Stimulated activated effector memory CD8-positive, alpha-beta T cell treated with anti-CD3 and anti-CD28 coated beads, Interleukin-12 subunit alpha, Interleukin-12 subunit beta, amount 100 ng/mL, for 72 hours (primary cell): ENCODE results near the gene GUCY1B1.

Experiments
- ATAC-seq: fragments of 150-1000 bp; cut with Tn5 transposase; 2 replicates; pipeline ENCODE4 v1.10.0; 2021
- DNase-seq, 2 donors: peaks; one replicate each; pipeline ENCODE4 v3.0.0; 2021 to 2022; ENCODE audit warnings: low spot score in 2 of 2
- H3K27ac Mint-ChIP-seq: one replicate; pipeline ENCODE4 v1.8.0; 2022; ENCODE audit warnings: mild to moderate bottlenecking, mixed read lengths
- H3K36me3 Mint-ChIP-seq: one replicate; pipeline ENCODE4 v1.8.0; 2022; ENCODE audit warnings: mild to moderate bottlenecking, mixed read lengths
- H3K4me1 Mint-ChIP-seq: one replicate; pipeline ENCODE4 v1.8.0; 2022; ENCODE audit warnings: mixed read lengths
- H3K4me3 Mint-ChIP-seq: one replicate; pipeline ENCODE4 v1.8.0; 2022; ENCODE audit warnings: mild to moderate bottlenecking, mixed read lengths
- H3K9me3 Mint-ChIP-seq: one replicate; pipeline ENCODE4 v1.8.0; 2022; ENCODE audit warnings: mixed read lengths

GUCY1B1 gene

DNA sequence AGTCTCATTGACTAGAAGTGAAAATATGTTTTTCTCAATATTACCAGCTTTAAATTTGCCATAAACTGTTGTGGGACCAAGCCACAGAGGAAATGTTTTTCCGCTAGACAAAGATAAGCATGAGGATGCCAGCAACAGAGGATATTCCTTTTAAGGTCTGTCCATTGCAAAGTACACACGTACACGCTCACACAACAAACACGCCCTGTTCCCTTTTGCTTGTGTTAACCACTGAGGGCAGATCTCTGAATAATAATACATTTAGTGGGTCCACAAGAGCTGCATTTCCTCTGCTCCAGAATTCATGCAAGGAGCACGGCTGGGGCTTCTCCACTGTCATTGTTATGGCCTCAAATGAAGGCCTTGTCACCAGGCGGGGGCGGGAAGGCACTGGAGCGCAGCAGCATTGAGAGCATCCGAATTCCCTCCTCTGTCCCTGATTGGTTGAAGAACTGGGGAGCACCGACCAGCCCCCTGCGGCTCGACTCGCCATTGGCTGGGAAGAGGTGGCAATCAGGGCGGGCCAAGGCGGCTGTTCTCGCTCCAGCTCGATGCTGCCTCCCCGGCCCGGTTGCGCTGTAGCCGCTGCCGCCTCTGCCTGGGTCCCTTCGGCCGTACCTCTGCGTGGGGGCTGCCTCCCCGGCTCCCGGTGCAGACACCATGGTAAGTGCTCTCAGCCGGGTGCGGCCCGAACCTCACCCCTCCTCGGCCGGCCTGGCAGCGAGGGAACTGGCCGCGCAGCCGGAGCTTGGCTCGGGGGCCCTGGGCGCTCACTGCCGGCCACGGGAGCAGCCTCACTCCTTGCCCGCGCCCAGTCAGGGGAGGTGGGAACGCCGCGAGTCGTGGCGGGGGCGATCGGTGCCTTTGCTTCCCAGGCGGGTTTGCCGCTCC, at the start of gene GUCY1B1:
Gene GUCY1B1, plus strand, starts transcription at position 541 of the 891 bp plus-strand sequence. Its CDS starts 120 bp downstream, at position 661.
- Mint-ChIP-seq H3K4me3 (no peak within 1 kb of the TSS), H3K9me3 (peaks cover 2% of the 10 kb centered on the region), H3K4me1 (no peaks in the 10 kb centered on the region), H3K27ac (no peak within 1 kb of the TSS), H3K36me3 (no peaks in the 10 kb centered on the region)
- DNase-seq: no peak
- ATAC-seq: peak; percentile 85

DNA sequence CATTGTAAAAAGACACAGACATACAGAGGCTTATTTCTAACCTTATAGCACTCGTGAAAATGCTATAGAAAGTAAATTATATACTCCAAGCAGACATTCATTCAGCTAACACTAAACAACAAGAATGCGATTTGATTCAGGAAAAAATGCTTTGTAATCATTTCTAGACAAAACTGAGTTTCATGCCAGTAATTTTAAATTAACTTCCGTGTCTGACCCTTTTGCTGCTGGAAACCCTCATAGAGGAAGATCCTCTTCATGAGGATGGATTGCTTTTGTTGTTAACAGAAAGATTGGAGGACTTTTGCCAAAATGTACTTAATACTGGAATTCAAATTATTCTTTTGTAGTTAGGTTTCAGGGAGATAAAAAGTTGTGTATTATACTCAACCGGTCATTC, 48.9 kb upstream of the GUCY1B1 start:
- ATAC-seq (no peak), DNase-seq (no peak)
- no peaks in the 10 kb centered on the region for H3K9me3 Mint-ChIP-seq
- H3K4me3 Mint-ChIP-seq: no peak overlapping the region
- no peaks in the 10 kb centered on the region for H3K36me3 Mint-ChIP-seq
- H3K4me1 Mint-ChIP-seq: no peaks in the 10 kb centered on the region
- H3K27ac Mint-ChIP-seq: no peak overlapping the region

DNA sequence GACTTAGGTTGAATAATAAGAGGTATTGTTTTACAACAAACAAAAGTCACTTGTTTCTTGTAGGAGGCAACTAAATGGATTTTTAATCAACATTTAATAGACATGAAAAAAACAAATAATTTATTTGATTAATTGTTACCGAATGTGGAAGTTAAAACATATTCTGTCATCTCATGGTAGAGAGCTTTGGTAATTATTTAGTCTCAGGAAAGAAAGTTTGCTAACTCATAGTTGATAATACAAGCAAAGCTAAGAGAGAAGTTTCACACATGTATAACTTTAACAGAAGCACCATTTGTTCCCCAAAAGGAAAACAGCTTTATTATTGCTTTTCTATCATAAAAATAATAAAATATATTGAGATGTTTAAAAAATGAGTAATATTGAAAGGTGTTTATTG, 47.3 kb upstream of the GUCY1B1 start:
- no peaks in the 10 kb centered on the region for H3K4me1 Mint-ChIP-seq
- ATAC-seq (no peak), DNase-seq (no peak)
- no peaks in the 10 kb centered on the region for H3K36me3 Mint-ChIP-seq
- no peaks in the 10 kb centered on the region for H3K9me3 Mint-ChIP-seq
- no peak overlapping the region for H3K27ac Mint-ChIP-seq
- H3K4me3 Mint-ChIP-seq: no peak overlapping the region

DNA sequence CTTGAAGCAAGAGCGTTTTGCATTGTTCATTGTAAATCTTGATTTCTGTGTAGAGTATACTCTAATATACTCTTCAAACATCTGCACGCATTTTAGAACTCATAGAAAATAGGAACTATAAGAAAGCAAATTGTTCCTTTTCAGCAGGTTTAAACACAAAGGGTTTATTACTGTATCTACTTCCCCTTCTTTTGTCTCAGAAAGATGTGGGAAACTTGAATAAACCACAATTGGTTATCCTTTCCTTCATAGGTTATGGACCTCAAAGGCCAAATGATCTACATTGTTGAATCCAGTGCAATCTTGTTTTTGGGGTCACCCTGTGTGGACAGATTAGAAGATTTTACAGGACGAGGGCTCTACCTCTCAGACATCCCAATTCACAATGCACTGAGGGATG, 46.0 kb upstream of the GUCY1B1 start:
- H3K4me1 Mint-ChIP-seq: no peaks in the 10 kb centered on the region
- no peaks in the 10 kb centered on the region for H3K36me3 Mint-ChIP-seq
- H3K27ac Mint-ChIP-seq: no peak overlapping the region
- DNase-seq (no peak), ATAC-seq (no peak)
- no peak overlapping the region for H3K4me3 Mint-ChIP-seq
- no peaks in the 10 kb centered on the region for H3K9me3 Mint-ChIP-seq

DNA sequence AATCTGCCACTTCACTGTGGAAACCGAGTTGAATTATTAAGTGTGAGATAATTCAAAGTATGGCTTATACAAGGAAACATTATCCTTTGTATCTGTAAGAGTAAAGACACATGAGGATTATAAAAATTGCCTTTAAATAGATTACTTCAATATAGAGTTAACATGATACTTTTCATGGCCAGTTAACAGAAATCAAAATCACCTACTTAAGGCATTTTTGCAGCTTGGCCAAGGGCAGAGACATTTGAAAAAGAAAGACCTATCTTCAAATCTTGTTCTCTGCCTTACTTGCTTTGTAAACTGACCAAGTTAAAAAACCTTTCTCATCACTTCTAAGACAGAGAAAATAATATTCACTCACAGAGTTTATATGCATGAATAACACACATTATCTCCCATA, 44.9 kb upstream of the GUCY1B1 start:
- no peak for ATAC-seq
- H3K27ac Mint-ChIP-seq: no peak overlapping the region
- H3K4me3 Mint-ChIP-seq: no peak overlapping the region
- H3K4me1 Mint-ChIP-seq: no peaks in the 10 kb centered on the region
- H3K36me3 Mint-ChIP-seq: no peaks in the 10 kb centered on the region
- DNase-seq: no peak
- no peaks in the 10 kb centered on the region for H3K9me3 Mint-ChIP-seq

DNA sequence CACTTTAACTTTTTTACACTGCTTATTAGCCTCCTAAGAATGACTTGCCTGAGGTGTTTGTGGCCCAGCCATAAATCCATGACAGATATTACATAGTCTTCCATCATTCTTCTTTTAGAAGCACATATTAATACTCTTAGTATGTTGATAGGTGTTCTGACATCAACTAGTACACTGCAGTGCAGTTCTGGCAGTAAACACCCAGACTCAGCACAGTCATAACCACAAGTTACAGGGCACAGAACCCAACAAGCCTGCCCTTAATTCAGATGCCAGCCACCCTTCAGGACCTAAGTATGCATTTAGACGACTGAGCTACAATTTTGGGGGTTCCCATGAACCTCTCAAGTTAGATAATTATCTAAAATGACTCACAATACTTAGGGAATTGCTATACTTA, 36.5 kb upstream of the GUCY1B1 start:
- Mint-ChIP-seq H3K27ac (no peak overlapping the region), H3K4me3 (no peak overlapping the region), H3K4me1 (no peaks in the 10 kb centered on the region), H3K36me3 (no peaks in the 10 kb centered on the region), H3K9me3 (peaks cover 3% of the 10 kb centered on the region)
- DNase-seq: no peak
- no peak for ATAC-seq

DNA sequence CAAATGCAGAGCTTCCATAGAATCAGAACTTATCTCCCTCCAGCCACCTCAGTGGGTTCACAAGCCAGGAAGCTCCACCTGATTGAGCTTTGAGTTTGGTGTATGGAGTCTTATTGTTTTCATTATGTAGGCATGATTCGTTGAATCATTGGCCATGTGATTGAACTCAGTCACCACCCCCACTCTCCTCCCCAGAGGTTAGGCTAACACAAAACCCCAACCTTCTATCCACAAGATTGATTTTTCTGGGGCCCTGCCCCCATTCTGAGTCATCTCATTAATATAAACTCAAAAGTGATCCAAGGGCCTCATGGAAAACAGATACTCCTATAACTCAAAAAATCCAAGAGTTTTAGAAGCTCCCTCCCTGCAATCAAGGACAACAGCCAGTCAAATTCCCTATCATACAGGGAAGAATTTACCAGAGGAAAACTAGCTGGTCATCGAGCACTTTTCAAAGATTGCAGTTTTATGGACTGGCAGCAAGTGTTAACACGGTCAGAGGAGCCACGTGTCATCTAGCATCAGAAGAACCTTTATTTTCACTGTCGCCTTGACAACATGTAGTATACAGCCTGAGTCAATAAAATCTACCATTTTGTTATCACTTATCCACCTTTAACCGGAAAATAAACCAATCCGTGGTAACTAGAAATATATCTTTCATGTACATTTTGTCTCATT, 35.9 kb upstream of the GUCY1B1 start:
- Mint-ChIP-seq H3K27ac (no peak overlapping the region), H3K4me1 (no peaks in the 10 kb centered on the region)

DNA sequence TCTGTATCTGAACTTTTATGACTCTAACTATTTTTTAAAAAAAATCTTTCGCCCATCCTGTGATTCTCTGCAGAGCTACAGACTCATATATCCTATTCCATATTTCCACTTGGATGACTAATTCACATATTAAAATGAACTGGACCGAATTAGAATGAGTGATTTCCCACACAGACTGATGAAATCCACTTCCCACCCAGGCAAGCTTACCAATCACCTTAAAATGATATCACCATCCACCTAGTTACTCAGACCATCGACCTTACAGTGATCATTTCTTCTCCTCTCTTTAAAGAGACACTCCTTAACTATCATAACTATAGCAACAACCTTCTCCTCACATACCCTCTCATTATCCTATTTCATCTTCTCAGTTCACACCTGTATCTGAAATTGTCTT, 34.1 kb upstream of the GUCY1B1 start:
- Mint-ChIP-seq H3K36me3 (no peaks in the 10 kb centered on the region), H3K9me3 (peaks cover 3% of the 10 kb centered on the region), H3K4me3 (no peak overlapping the region), H3K27ac (no peak overlapping the region), H3K4me1 (no peaks in the 10 kb centered on the region)
- ATAC-seq (no peak), DNase-seq (no peak)

More for the DNA sequence above, 35.9 kb upstream of the GUCY1B1 start:
- Mint-ChIP-seq H3K9me3 (peaks cover 3% of the 10 kb centered on the region), H3K4me3 (no peak overlapping the region), H3K36me3 (no peaks in the 10 kb centered on the region)
- DNase-seq (no peak), ATAC-seq (no peak)

DNA sequence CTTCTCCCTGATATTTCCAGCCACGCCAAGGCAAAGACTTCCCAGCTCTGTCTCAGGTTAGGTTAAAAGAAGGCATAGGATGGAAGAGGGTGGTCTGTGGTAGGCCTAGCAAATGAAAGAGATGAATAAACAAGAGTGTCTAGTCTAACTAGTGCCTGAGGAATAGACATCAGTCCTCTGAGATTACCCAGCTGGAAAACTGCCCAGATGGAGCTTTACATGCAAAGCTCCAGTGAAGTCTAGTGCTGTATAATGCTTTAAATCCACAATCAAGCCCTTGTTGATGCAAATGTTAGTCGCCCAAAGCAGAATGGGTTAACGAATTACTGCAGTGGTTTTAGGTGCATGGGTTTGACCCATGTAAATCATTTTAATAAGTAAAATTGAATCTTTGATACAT, 24.8 kb upstream of the GUCY1B1 start:
- Mint-ChIP-seq H3K36me3 (no peaks in the 10 kb centered on the region), H3K4me1 (no peaks in the 10 kb centered on the region), H3K9me3 (no peaks in the 10 kb centered on the region), H3K27ac (no peak overlapping the region), H3K4me3 (no peak overlapping the region)
- DNase-seq (no peak), ATAC-seq (no peak)

DNA sequence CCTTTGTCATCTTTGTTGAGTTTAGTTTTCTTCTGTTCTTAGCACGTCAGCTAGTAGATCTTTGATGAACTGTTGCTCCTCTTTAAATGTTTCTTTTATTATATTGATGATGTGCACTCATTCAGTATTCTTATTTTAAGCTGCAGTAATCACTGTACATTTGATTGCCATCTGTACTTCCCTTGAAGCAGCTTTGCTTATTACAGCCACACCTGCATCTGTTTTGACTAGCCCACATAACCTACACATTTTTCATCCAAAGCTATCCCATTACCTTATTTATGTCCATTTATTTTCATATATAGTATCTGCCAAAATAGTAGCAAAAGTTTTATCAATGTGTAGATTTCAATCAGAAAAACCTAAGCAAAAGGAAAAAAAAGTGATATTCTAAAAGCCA, 23.9 kb upstream of the GUCY1B1 start:
- no peaks in the 10 kb centered on the region for H3K4me1 Mint-ChIP-seq
- H3K27ac Mint-ChIP-seq: no peak overlapping the region
- no peaks in the 10 kb centered on the region for H3K9me3 Mint-ChIP-seq
- no peaks in the 10 kb centered on the region for H3K36me3 Mint-ChIP-seq
- ATAC-seq: no peak
- no peak overlapping the region for H3K4me3 Mint-ChIP-seq
- no peak for DNase-seq

DNA sequence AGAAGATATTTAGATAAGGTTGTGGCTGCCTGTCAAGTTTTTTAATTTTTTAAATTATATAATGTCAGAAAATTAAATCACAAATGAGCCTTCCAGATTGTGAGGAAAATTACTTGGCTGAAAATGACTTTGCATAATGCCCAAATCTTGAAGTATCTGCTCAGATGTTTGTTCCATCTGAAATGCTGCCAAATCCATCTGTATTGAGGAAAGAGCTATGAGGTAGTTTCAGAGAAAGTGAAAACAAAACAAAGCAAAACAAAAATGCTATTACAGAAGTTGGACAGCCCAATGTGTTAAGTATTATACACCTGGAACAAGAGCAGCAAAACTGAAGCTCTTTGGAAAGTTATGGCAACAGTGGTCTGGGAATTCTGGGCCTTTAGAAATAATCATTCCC, 23.3 kb upstream of the GUCY1B1 start:
- ATAC-seq: no peak
- Mint-ChIP-seq H3K27ac (no peak overlapping the region), H3K9me3 (no peaks in the 10 kb centered on the region), H3K4me1 (no peaks in the 10 kb centered on the region), H3K36me3 (no peaks in the 10 kb centered on the region), H3K4me3 (no peak overlapping the region)
- no peak for DNase-seq

DNA sequence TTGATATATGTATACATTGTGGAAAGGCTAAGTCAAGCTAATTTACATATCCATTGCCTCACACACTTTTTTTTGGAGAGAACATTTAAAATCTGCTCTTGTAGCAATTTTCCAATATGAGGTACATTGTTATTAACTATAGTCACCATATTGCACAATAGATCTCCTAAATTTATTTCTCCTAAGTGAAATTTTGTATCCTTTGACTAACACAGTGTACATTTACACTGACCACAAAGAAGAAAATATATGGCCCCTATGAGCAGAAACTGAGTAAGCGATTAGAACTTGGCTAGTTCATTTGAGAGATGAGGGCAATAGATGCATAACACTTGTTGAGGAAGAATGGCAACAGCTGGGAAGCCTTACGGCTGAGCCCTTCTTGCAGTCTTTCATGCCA, 20.3 kb upstream of the GUCY1B1 start:
- no peaks in the 10 kb centered on the region for H3K4me1 Mint-ChIP-seq
- H3K36me3 Mint-ChIP-seq: no peaks in the 10 kb centered on the region
- DNase-seq: no peak
- H3K9me3 Mint-ChIP-seq: no peaks in the 10 kb centered on the region
- no peak for ATAC-seq
- H3K27ac Mint-ChIP-seq: no peak overlapping the region
- no peak overlapping the region for H3K4me3 Mint-ChIP-seq

DNA sequence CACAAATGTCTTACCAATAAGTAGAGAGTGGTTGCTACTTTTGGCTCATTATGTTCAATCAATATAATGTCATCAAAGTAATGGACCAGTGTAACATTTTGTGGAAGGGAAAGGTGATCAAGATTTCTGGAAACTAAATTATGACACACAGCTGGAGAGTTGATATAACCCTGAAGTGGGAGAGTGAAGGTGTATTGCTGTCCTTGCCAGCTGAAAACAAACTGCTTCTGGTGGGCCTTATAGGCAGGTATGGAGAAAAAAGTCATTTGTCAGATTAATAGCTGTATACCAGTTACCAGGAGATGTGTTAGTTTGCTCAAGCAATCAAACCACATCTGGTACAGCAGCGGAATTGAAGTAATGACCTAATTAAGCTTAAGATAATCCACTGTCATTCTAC, 17.3 kb upstream of the GUCY1B1 start:
- Mint-ChIP-seq H3K9me3 (no peaks in the 10 kb centered on the region), H3K27ac (no peak overlapping the region), H3K36me3 (no peaks in the 10 kb centered on the region), H3K4me1 (no peaks in the 10 kb centered on the region), H3K4me3 (no peak overlapping the region)
- ATAC-seq: no peak
- no peak for DNase-seq

DNA sequence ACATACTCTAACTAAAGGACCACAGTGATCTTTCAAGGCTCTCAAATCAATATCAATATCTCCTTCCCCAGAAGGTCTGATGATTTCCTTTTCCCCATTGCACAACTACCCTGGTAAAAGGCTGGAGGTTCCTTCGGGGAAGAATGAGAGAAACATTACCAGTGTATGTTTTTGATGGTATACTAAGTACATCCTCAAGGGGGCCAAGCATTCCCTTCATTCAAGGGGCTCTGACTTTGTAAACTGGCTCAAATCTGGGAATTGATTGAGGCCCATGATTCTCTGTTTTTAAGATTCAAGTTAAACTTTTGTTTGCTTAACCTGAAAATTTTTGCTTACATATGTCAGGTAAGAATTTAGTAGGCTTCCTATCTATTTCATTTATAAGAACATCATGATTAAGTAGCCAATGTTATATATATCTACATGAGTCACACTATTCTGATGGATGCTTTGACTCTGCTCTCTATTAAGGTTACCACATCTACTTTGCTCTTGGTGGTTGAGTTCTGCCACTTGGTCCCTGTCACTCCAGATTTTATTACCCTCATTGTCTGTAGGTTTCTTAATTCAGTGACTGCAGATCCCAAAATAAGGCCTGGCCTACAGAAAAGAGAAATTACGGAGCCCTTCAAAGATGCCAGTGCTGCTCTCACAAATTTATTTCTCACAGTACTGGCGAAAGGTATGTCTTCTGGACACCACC, 16.4 kb upstream of the GUCY1B1 start:
- DNase-seq (no peak), ATAC-seq (no peak)
- Mint-ChIP-seq H3K9me3 (no peaks in the 10 kb centered on the region), H3K4me1 (no peaks in the 10 kb centered on the region), H3K27ac (no peak overlapping the region), H3K4me3 (no peak overlapping the region), H3K36me3 (no peaks in the 10 kb centered on the region)

DNA sequence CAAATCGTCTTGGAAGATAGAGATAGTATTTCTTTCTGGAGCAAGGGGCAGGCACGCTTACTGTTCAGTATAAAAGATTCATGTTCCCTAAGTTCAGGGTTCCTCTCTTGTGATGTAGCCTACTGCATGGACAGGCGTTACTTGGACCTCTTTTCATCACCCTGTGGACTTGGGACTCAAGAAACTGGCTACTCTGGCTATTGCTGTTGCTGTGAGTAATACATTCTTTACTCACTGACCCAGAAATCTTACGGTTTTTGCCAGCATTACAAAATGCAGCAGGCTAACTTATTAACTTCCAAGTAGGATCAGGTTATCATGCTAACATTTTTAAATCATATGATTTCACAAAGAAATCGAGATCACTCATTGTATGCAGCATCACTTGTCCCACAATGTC, 12.8 kb upstream of the GUCY1B1 start:
- Mint-ChIP-seq H3K9me3 (no peaks in the 10 kb centered on the region), H3K4me3 (no peak overlapping the region), H3K4me1 (no peaks in the 10 kb centered on the region), H3K36me3 (no peaks in the 10 kb centered on the region), H3K27ac (no peak overlapping the region)
- DNase-seq (no peak), ATAC-seq (peak; percentile 11)

DNA sequence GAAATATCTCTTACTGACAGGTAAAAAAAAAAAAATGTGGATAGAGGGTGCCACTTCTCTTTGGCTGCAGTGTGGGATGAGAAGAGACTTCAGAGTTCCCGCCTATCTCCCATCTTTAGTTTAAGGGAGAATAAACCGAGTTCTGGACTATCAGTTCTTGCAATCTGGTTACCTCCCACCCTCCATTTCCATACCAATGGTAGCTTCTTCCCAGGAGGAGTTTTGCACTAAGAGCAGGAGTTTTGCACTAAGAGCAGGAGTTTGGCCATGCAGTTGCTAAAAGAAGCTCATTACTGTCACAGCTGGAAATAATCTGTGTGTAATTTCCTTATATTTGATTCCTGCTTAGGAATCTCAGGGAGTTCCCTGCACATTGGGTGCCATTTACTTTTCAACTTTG, 10.8 kb upstream of the GUCY1B1 start:
- Mint-ChIP-seq H3K9me3 (no peaks in the 10 kb centered on the region), H3K4me3 (no peak overlapping the region), H3K36me3 (no peaks in the 10 kb centered on the region), H3K27ac (no peak overlapping the region), H3K4me1 (no peaks in the 10 kb centered on the region)
- DNase-seq (no peak), ATAC-seq (no peak)
